Peyer's patch (tissue), 4 donors: ENCODE measurements around the gene CFAP20DC. TPM values are rescaled to one million over a fixed set of nuclear protein-coding genes. Genes with fewer than 3 reads are reported as not detected.

Experiments
- DNase-seq, 3 donors: peaks; one replicate each; pipeline ENCODE4 v3.0.0-alpha.2; 2017 to 2019
- H3K27ac ChIP-seq, 4 donors: fragments of 200-600 bp; sonication (generic); one replicate each; pipeline ENCODE4 v1.5.1; 2016 to 2019
- H3K27me3 ChIP-seq, 2 donors: fragments of 200-600 bp; sonication (generic); one replicate each; pipeline ENCODE4 v1.5.1; 2019
- H3K36me3 ChIP-seq, 3 donors: fragments of 200-600 bp; sonication (generic); one replicate each; pipeline ENCODE4 v1.5.1; 2016 to 2019
- H3K4me1 ChIP-seq, 4 donors: fragments of 200-600 bp; sonication (generic); one replicate each; pipeline ENCODE4 v1.5.1; 2016 to 2019
- H3K4me3 ChIP-seq, 4 donors: fragments of 200-600 bp; sonication (generic); 1 replicate in 3 of 4; 2 replicates in 1 of 4; pipeline ENCODE4 v1.5.1; 2016 to 2019; ENCODE audit warnings: mild to moderate bottlenecking in 1 of 4
- H3K9me3 ChIP-seq, 4 donors: fragments of 200-600 bp; sonication (generic); one replicate each; pipeline ENCODE4 v1.5.1; 2016 to 2019; ENCODE audit warnings: mild to moderate bottlenecking in 1 of 4
- CTCF ChIP-seq, 6 experiments: fragments of 450-650 bp in 4 of 6; fragments of 200-600 bp in 2 of 6; sonication (generic) in 1 of 6; IDR thresholded peaks; one replicate each; pipeline ENCODE4 v1.5.1; 2017 to 2019; ENCODE audit warnings: antibody characterized with exemption in 6 of 6, mild to moderate bottlenecking in 3 of 6, moderate library complexity in 1 of 6
- POLR2A ChIP-seq, 2 donors: fragments of 450-650 bp; IDR thresholded peaks; one replicate each; pipeline ENCODE4 v1.5.1; 2017; ENCODE audit warnings: antibody characterized with exemption in 2 of 2, mild to moderate bottlenecking in 2 of 2, moderate library complexity in 2 of 2
- total RNA-seq, 4 donors: library from RNA; depleted of rRNA; stranded (reverse); fragments of >200 nt; gene quantifications; one replicate each; pipeline ENCODE4 v1.1.0, GENCODE V29; 2016

Gene CFAP20DC
- total RNA-seq, 4 donors from 2014 or later, result not detected

DNA sequence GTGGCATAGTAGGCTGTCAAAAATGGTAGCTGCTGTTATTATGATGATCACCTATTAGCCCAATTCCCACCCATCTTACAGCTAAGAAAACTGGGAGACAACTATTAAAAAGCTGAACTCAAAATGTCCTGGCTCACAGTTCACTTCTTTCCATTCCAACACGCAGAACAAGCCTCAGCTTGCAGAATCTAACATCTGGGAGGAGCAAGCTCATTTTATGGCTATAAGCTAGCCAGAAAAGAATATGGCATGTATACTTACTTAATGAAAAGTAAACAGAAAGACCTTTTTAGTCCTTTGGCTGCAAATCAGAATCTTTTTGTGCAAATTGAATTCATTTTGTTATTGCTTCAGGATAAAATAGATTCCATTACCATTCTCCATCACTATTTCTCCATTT lies 34.8 kb upstream of the CFAP20DC start:
- DNase-seq, result no peak
- no peaks in the 10 kb centered on the region for H3K27me3 ChIP-seq
- H3K4me3 ChIP-seq, result no peak overlapping the region
- H3K36me3 ChIP-seq, result no peaks in the 10 kb centered on the region
- H3K9me3 ChIP-seq, result no peaks in the 10 kb centered on the region
- TF ChIP-seq POLR2A (IDR thresholded peaks at IDR 0.05) (no peak), CTCF (IDR thresholded peaks at IDR 0.05) (no peak)
- H3K27ac ChIP-seq, result no peak overlapping the region
- no peaks in the 10 kb centered on the region for H3K4me1 ChIP-seq

- no peak for TF ChIP-seq CTCF (IDR thresholded peaks at IDR 0.05)
- no peak for TF ChIP-seq POLR2A (IDR thresholded peaks at IDR 0.05)
- Histone ChIP-seq H3K4me1 (no peaks in the 10 kb centered on the region), H3K9me3 (no peaks in the 10 kb centered on the region), H3K27ac (no peak overlapping the region), H3K4me3 (no peak overlapping the region), H3K36me3 (no peaks in the 10 kb centered on the region), H3K27me3 (no peaks in the 10 kb centered on the region)
- DNase-seq, result no peak
Observed at GRCh38 chr3:59082106-59082505, 32.3 kb upstream of the CFAP20DC start.

DNA sequence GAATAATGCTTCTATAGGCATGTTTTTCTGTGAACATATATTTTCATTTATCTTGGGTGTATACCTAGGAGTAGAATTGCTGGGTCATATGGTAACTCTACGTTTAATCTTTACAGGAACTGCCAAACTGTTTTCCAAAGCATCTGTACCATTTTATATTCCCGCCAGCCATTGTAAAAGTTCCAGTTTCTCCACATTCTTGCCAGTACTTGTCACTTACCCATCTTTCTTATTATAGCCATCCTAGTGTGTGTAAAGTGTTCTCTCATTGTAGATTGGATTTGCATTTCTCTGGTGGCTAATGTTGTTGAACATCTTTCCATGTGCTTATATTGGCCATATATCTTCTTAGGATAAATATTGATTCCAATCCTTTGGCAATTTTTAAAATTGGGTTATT lies 31.2 kb upstream of the CFAP20DC start:
- no peak for TF ChIP-seq CTCF (IDR thresholded peaks at IDR 0.05)
- no peak for TF ChIP-seq POLR2A (IDR thresholded peaks at IDR 0.05)

GRCh38 chr3:59079962-59080361 lies 30.1 kb upstream of the CFAP20DC start:
- Histone ChIP-seq H3K27me3 (no peaks in the 10 kb centered on the region), H3K27ac (no peak overlapping the region)
- TF ChIP-seq POLR2A (IDR thresholded peaks at IDR 0.05), result no peak
- no peak for TF ChIP-seq CTCF (IDR thresholded peaks at IDR 0.05)

More for the DNA sequence above, 31.2 kb upstream of the CFAP20DC start:
- H3K27me3 ChIP-seq, result no peaks in the 10 kb centered on the region
- H3K9me3 ChIP-seq, result no peaks in the 10 kb centered on the region
- H3K4me1 ChIP-seq, result no peaks in the 10 kb centered on the region
- no peak overlapping the region for H3K27ac ChIP-seq
- DNase-seq, result no peak
- no peak overlapping the region for H3K4me3 ChIP-seq
- no peaks in the 10 kb centered on the region for H3K36me3 ChIP-seq

GRCh38 chr3:59074764-59075163 lies 24.9 kb upstream of the CFAP20DC start:
- Histone ChIP-seq H3K9me3 (no peaks in the 10 kb centered on the region), H3K4me1 (no peaks in the 10 kb centered on the region), H3K27ac (no peak overlapping the region), H3K36me3 (no peaks in the 10 kb centered on the region), H3K4me3 (no peak overlapping the region), H3K27me3 (no peaks in the 10 kb centered on the region)
- TF ChIP-seq POLR2A (IDR thresholded peaks at IDR 0.05), result no peak
- no peak for TF ChIP-seq CTCF (IDR thresholded peaks at IDR 0.05)
- no peak for DNase-seq

More at GRCh38 chr3:59079962-59080361, 30.1 kb upstream of the CFAP20DC start:
- Histone ChIP-seq H3K4me1 (no peaks in the 10 kb centered on the region), H3K9me3 (no peaks in the 10 kb centered on the region), H3K4me3 (no peak overlapping the region), H3K36me3 (no peaks in the 10 kb centered on the region)
- no peak for DNase-seq

DNA sequence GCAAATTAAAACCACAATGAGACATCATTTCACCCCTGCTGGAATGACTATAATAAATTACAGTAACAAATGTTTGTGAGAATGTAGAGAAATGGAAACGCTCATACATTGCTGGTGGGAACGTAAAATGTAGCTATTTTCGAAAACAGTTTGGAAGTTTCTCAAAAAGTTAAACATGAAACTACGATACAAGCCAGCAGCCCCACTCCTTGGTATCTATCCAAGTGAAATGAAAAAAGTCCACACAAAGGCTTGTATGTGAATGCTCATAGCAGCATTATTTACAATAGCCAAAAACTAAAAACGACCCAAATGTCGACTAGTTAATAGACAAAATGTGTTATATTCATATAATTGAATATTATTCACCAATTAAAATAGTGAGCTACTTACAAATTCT lies 22.9 kb upstream of the CFAP20DC start:
- DNase-seq, result no peak
- TF ChIP-seq CTCF (IDR thresholded peaks at IDR 0.05) (no peak), POLR2A (IDR thresholded peaks at IDR 0.05) (no peak)

More for the DNA sequence above, 22.9 kb upstream of the CFAP20DC start:
- no peak overlapping the region for H3K4me3 ChIP-seq
- H3K4me1 ChIP-seq, result no peaks in the 10 kb centered on the region
- H3K36me3 ChIP-seq, result no peaks in the 10 kb centered on the region
- no peak overlapping the region for H3K27ac ChIP-seq
- H3K9me3 ChIP-seq, result no peaks in the 10 kb centered on the region
- no peaks in the 10 kb centered on the region for H3K27me3 ChIP-seq
